Effector memory CD4-positive, alpha-beta T cell (primary cell): ENCODE results near the gene TMEM117.

Source experiments
- DNase-seq, 3 donors: peaks; one replicate each; pipeline ENCODE4 v3.0.0-alpha.2; 2020
- H3K27ac ChIP-seq: 2 replicates; pipeline ENCODE4 v1.7.0; 2013; ENCODE audit warnings: mild to moderate bottlenecking, low read length, moderate library complexity; ENCODE audit not compliant: insufficient read depth, poor library complexity, severe bottlenecking
- H3K27me3 ChIP-seq: replicated peaks from 2 replicates; pipeline ENCODE4 v1.7.0; 2013; ENCODE audit warnings: mild to moderate bottlenecking, low read length; ENCODE audit not compliant: insufficient read depth, control insufficient read depth, poor library complexity, severe bottlenecking
- H3K36me3 ChIP-seq: 2 replicates; pipeline ENCODE4 v1.7.0; 2013; ENCODE audit warnings: mild to moderate bottlenecking, low read length, moderate library complexity; ENCODE audit not compliant: control insufficient read depth, insufficient read depth
- H3K4me1 ChIP-seq: 2 replicates; pipeline ENCODE4 v1.7.0; 2013; ENCODE audit warnings: low read length, mild to moderate bottlenecking; ENCODE audit not compliant: control insufficient read depth, insufficient read depth, poor library complexity, severe bottlenecking
- H3K4me3 ChIP-seq: 2 replicates; pipeline ENCODE4 v1.7.0; 2013; ENCODE audit warnings: low read length, low read depth, mild to moderate bottlenecking; ENCODE audit not compliant: insufficient read depth, poor library complexity, severe bottlenecking
- H3K9me3 ChIP-seq: 2 replicates; pipeline ENCODE4 v1.7.0; 2013; ENCODE audit warnings: mild to moderate bottlenecking, low read length, moderate library complexity; ENCODE audit not compliant: control insufficient read depth

TMEM117 gene

DNA sequence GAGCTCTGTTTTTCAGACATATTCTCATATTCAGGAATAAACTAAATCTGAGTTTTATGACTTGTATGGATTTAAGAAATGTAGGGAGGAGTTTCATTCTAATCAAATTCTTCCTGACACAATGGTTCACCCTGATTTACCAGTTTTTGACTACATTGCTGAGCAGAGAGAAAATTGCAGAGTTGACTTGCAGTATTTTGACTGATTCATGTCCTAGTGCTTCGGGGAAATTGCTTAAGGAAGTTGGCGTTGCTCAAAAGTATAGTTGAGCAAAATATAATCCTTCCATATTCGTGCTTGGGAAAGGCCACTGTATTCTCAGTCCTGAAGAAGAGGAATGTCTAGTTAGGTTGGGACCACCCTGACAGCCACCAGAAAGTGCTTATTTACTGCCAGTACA lies 28.5 kb upstream of the TMEM117 start:
- Histone ChIP-seq H3K27ac (peak overlapping the region; percentile 96), H3K9me3 (no peaks in the 10 kb centered on the region), H3K4me3 (no peak overlapping the region), H3K27me3 (no peaks in the 10 kb centered on the region), H3K36me3 (no peaks in the 10 kb centered on the region), H3K4me1 (peaks cover 4% of the 10 kb centered on the region)
- DNase-seq, result no peak

- no peak overlapping the region for H3K4me3 ChIP-seq
- no peaks in the 10 kb centered on the region for H3K27me3 ChIP-seq
- H3K9me3 ChIP-seq, result no peaks in the 10 kb centered on the region
- DNase-seq, result no peak
- H3K4me1 ChIP-seq, result no peaks in the 10 kb centered on the region
- no peaks in the 10 kb centered on the region for H3K36me3 ChIP-seq
- no peak overlapping the region for H3K27ac ChIP-seq
Measured at GRCh38 chr12:43812057-43812456, 23.8 kb upstream of the TMEM117 start.

DNA sequence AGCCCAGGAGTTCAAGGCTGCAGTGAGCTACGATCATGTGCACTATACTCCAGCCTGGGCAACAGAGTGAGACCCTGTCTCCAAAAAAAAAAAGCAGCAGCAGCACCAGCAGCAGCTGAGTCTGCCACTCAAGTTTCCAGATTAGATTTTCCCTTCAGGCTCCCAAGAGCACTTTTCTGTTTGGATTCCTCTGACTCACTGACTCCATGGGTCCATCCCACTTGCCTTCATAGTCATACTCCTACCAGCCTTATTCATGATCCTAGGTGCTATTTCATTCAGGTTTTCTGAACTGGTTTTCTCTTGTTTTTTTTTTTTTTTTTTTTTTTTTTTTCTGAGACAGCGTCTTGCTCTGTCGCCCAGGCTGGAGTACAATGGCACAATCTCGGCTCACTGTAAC lies 23.0 kb upstream of the TMEM117 start:
- no peak overlapping the region for H3K4me3 ChIP-seq
- no peaks in the 10 kb centered on the region for H3K9me3 ChIP-seq
- H3K27me3 ChIP-seq, result no peaks in the 10 kb centered on the region
- no peaks in the 10 kb centered on the region for H3K4me1 ChIP-seq
- no peaks in the 10 kb centered on the region for H3K36me3 ChIP-seq
- DNase-seq, result no peak
- no peak overlapping the region for H3K27ac ChIP-seq

DNA sequence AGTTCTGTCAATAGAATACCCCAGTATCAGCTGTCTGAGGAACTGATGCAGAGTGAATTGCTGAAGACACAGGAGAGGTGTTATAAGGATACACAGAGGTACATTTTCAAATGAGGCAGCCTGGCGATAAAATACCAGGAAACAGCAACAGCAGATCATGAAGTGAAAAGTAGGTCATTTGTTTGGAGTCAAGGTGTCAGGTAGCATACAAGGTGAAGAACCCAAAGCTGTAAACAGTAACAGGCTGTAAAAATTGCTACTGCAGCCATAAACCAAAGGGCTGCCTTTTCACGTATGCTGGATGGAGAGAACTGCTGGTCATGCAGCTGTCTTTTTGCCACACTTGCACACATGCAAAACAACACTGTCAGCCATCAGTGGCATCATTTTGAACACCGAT lies 20.5 kb upstream of the TMEM117 start:
- DNase-seq, result no peak
- Histone ChIP-seq H3K27ac (no peak overlapping the region), H3K27me3 (no peaks in the 10 kb centered on the region), H3K9me3 (no peaks in the 10 kb centered on the region), H3K4me3 (no peak overlapping the region), H3K4me1 (no peaks in the 10 kb centered on the region), H3K36me3 (no peaks in the 10 kb centered on the region)

- Histone ChIP-seq H3K27ac (no peak overlapping the region), H3K36me3 (no peaks in the 10 kb centered on the region), H3K27me3 (no peaks in the 10 kb centered on the region), H3K9me3 (no peaks in the 10 kb centered on the region), H3K4me3 (no peak overlapping the region), H3K4me1 (no peaks in the 10 kb centered on the region)
- no peak for DNase-seq
Measured at GRCh38 chr12:43816168-43816567, 19.7 kb upstream of the TMEM117 start.

DNA sequence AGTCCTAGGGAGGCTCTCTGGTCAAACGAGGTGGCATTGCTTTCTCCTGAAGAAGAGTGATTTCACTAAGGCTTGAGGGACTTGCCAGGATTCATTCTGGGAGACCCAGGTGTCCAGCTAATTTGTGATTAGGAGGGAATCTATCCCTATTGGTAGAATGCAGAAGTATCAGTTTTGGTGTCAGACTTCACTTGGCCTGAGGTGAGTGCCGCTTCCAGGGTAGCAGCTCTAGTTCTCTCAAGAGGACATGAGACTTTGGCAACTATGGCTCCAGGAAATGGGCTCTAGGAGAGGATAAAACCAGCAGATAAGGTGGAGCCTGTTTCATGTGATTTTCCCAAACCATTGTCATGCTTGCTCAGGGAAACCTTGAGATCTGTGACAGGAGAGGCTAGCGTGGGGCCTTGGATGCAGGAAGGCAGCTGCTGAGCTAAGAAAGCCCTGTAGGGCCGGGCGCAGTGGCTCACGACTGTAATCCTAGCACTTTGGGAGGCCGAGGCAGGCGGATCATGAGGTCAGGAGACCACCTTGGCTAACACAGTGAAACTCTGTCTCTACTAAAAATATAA lies 11.6 kb upstream of the TMEM117 start:
- no peak overlapping the region for H3K4me3 ChIP-seq
- H3K4me1 ChIP-seq, result no peaks in the 10 kb centered on the region
- DNase-seq, result no peak
- no peaks in the 10 kb centered on the region for H3K9me3 ChIP-seq
- no peaks in the 10 kb centered on the region for H3K36me3 ChIP-seq
- H3K27ac ChIP-seq, result no peak overlapping the region
- H3K27me3 ChIP-seq, result no peaks in the 10 kb centered on the region

- Histone ChIP-seq H3K36me3 (no peaks in the 10 kb centered on the region), H3K4me1 (peaks cover 2% of the 10 kb centered on the region), H3K9me3 (no peaks in the 10 kb centered on the region), H3K27me3 (no peaks in the 10 kb centered on the region), H3K4me3 (no peak overlapping the region), H3K27ac (no peak overlapping the region)
- DNase-seq, result no peak
Measured at GRCh38 chr12:43826681-43827080, 9.2 kb upstream of the TMEM117 start.

DNA sequence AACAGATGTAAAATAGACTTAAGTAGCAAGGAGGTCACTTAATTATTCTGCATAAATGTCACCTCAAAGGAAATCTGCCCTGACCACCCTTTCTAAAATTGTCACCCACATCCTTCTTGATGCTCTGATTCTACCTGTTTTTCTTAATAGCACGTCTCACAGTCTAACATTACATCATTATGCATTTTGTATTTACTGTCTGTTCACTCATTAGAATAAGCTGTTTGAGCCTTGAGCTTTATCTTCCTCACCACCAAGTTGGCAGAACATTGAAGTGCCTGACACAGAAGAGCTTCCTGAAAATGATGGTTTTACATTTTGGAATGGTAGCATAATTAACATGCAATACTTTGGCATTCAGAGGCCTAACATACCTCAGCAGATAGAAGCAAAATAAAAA lies 8.8 kb upstream of the TMEM117 start:
- DNase-seq, result no peak
- no peaks in the 10 kb centered on the region for H3K36me3 ChIP-seq
- no peak overlapping the region for H3K27ac ChIP-seq
- peaks cover 4% of the 10 kb centered on the region for H3K4me1 ChIP-seq
- H3K27me3 ChIP-seq, result no peaks in the 10 kb centered on the region
- H3K9me3 ChIP-seq, result no peaks in the 10 kb centered on the region
- no peak overlapping the region for H3K4me3 ChIP-seq

- Histone ChIP-seq H3K27ac (no peak overlapping the region), H3K4me1 (peaks cover 23% of the 10 kb centered on the region), H3K4me3 (no peak overlapping the region)
Measured at GRCh38 chr12:43832463-43833168, 3.3 kb upstream of the TMEM117 start.

GRCh38 chr12:43835264-43835655 lies 621 bp upstream of the TMEM117 start:
- H3K27me3 ChIP-seq, result no peaks in the 10 kb centered on the region
- no peak for DNase-seq
- H3K36me3 ChIP-seq, result no peaks in the 10 kb centered on the region
- peak overlapping the region; percentile 65 for H3K27ac ChIP-seq
- peak overlapping the region; percentile 71 for H3K4me3 ChIP-seq
- no peaks in the 10 kb centered on the region for H3K9me3 ChIP-seq
- peaks cover 23% of the 10 kb centered on the region for H3K4me1 ChIP-seq

More at GRCh38 chr12:43832463-43833168, 3.3 kb upstream of the TMEM117 start:
- DNase-seq, result no peak
- Histone ChIP-seq H3K9me3 (no peaks in the 10 kb centered on the region), H3K27me3 (no peaks in the 10 kb centered on the region), H3K36me3 (no peaks in the 10 kb centered on the region)
